NT2/D1 (cell line): ENCODE measurements around the gene PPM1F.

Experiments used
- DNase-seq: peaks from one replicate; pipeline ENCODE4 v3.0.0-alpha.2; 2011; ENCODE audit warnings: low read depth, low spot score
- H3K27me3 ChIP-seq: 2 replicates; pipeline ENCODE4 v1.6.0; 2011; ENCODE audit warnings: mild to moderate bottlenecking; ENCODE audit not compliant: insufficient read length, insufficient read depth
- H3K36me3 ChIP-seq: 2 replicates; pipeline ENCODE4 v1.6.1; 2011; ENCODE audit warnings: mild to moderate bottlenecking, low read length, mixed read lengths; ENCODE audit not compliant: insufficient read depth, insufficient read length
- H3K4me1 ChIP-seq: 2 replicates; pipeline ENCODE4 v1.5.1; 2011; ENCODE audit not compliant: insufficient read depth, insufficient read length
- H3K4me3 ChIP-seq: 2 replicates; pipeline ENCODE4 v1.5.1; 2011; ENCODE audit warnings: low read depth; ENCODE audit not compliant: insufficient read length
- H3K9ac ChIP-seq: 2 replicates; pipeline ENCODE4 v1.6.0; 2011; ENCODE audit warnings: low read depth; ENCODE audit not compliant: insufficient read length
- H3K9me3 ChIP-seq: 2 replicates; pipeline ENCODE4 v1.5.1; 2011; ENCODE audit warnings: mild to moderate bottlenecking, low read length; ENCODE audit not compliant: insufficient read depth
- SUZ12 ChIP-seq: IDR thresholded peaks from 2 replicates; pipeline ENCODE4 v1.6.1; 2011; ENCODE audit not compliant: insufficient read length, insufficient read depth; ENCODE audit errors: extremely low read depth
- YY1 ChIP-seq: IDR thresholded peaks from 2 replicates; pipeline ENCODE4 v1.6.1; 2011; ENCODE audit not compliant: insufficient read length, insufficient read depth
- ZNF274 ChIP-seq: IDR thresholded peaks from 2 replicates; pipeline ENCODE4 v1.6.1; 2011; ENCODE audit warnings: mild to moderate bottlenecking, low read depth, low read length

PPM1F gene

GRCh38 chr22:21958360-21959273, 6.0 kb upstream of the PPM1F start:
- Histone ChIP-seq H3K27me3 (no peaks in the 10 kb centered on the region), H3K4me1 (no peaks in the 10 kb centered on the region), H3K4me3 (no peak overlapping the region), H3K9me3 (no peaks in the 10 kb centered on the region), H3K9ac (no peak overlapping the region), H3K36me3 (peaks cover 49% of the 10 kb centered on the region)
- TF ChIP-seq SUZ12 (no peak), YY1 (no peak), ZNF274 (no peak)
- DNase-seq: no peak

DNA sequence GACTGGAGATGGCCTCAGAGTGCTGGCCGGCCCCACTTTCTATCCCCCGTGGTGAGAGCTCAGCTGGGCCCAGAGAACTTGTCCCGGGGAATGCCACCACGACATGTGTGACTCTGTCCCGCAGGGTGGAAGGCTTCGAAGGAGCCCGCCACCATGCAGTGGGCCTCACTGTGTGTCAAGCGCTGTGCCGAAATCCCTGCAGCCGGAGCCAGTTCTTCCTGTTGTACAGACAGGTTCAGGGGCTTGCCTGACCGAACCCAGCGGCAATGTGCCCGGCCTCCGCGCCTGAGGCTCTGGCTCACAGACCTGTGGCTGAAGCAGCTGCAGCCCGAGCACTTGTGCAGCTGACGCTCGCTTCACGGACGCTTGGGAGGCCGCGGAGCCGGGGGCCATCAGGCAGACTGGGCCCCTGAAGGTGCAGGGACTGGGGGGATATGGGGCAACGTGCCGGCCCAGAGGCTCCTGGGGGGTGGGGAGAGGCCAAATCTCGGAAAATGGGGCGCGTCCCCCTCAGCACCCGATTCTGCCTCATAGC, 650 bp downstream of the PPM1F start:
- Histone ChIP-seq H3K27me3 (peaks cover 12% of the 10 kb centered on the region), H3K36me3 (peaks cover 2% of the 10 kb centered on the region), H3K9me3 (no peaks in the 10 kb centered on the region; the same call in 1 of the 2 replicates), H3K4me1 (peaks cover 2% of the 10 kb centered on the region), H3K9ac (peak overlapping the region; percentile 83), H3K4me3 (peak overlapping the region; percentile 54)
- DNase-seq: no peak
- no peak for TF ChIP-seq SUZ12
- TF ChIP-seq ZNF274: no peak
- no peak for TF ChIP-seq YY1

GRCh38 chr22:21951062-21951461, 1.6 kb downstream of the PPM1F start:
- no peak for TF ChIP-seq ZNF274
- no peak for TF ChIP-seq SUZ12
- no peak for TF ChIP-seq YY1
- peaks cover 12% of the 10 kb centered on the region for H3K27me3 ChIP-seq
- no peak for DNase-seq
- H3K36me3 ChIP-seq: peaks cover 7% of the 10 kb centered on the region
- H3K9me3 ChIP-seq: no peaks in the 10 kb centered on the region; the same call in 1 of the 2 replicates
- H3K9ac ChIP-seq: no peak overlapping the region
- H3K4me3 ChIP-seq: no peak overlapping the region
- peaks cover 2% of the 10 kb centered on the region for H3K4me1 ChIP-seq

- H3K9ac ChIP-seq: no peak overlapping the region
- peaks cover 18% of the 10 kb centered on the region for H3K36me3 ChIP-seq
- peaks cover 2% of the 10 kb centered on the region for H3K4me1 ChIP-seq
- no peak for DNase-seq
- H3K27me3 ChIP-seq: peaks cover 12% of the 10 kb centered on the region
- no peak overlapping the region for H3K4me3 ChIP-seq
- no peak for TF ChIP-seq YY1
- no peak for TF ChIP-seq ZNF274
- TF ChIP-seq SUZ12: no peak
- no peaks in the 10 kb centered on the region; the same call in 1 of the 2 replicates for H3K9me3 ChIP-seq
These were observed 2.7 kb downstream of the PPM1F start for GRCh38 chr22:21949948-21950347.

- Histone ChIP-seq H3K9me3 (no peaks in the 10 kb centered on the region; the same call in 1 of the 2 replicates), H3K27me3 (peaks cover 12% of the 10 kb centered on the region), H3K36me3 (peaks cover 22% of the 10 kb centered on the region), H3K4me1 (peaks cover 2% of the 10 kb centered on the region), H3K4me3 (no peak overlapping the region), H3K9ac (no peak overlapping the region)
- DNase-seq: no peak
- TF ChIP-seq SUZ12 (no peak), ZNF274 (no peak), YY1 (no peak)
These were observed 3.1 kb downstream of the PPM1F start for GRCh38 chr22:21949569-21949918.

DNA sequence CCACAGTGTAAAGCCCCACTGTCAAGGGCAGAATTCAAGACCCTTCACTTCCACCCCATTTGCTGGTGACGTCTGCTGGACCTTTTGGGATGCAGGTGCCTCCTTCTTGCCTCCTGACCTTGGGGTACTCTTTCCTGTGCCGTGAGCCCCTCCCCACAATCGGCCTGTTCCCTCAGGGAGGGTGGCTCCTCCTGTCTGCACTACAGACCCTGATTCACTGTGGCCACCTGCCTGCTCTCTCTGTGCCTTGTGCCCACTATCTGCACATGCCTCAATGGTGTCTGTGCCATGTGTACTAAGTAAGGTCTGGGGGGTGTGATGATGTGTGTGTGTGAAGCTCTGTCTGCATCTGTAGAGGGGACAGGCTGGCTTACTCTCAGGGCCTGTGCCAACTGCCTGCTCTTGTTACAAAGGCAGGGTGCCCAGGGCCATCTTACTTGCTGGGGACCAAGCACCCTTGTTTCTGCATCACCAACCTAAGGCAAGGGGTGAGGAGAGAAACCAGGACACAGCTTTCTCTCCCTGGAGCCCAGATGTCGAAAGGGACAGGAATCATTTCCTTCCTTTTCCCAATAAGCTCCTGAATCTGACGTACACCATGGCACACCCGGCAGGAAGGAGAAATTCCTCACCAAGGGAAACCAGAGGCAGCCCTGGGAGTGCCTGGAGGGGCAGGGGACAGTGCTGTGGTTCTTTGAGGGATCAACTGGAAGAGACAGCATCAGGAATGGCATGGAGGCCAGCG, 3.7 kb downstream of the PPM1F start:
- H3K9me3 ChIP-seq: no peaks in the 10 kb centered on the region; the same call in 1 of the 2 replicates
- peaks cover 28% of the 10 kb centered on the region for H3K36me3 ChIP-seq
- no peak for DNase-seq
- peaks cover 12% of the 10 kb centered on the region for H3K27me3 ChIP-seq
- no peak overlapping the region for H3K9ac ChIP-seq
- no peak overlapping the region for H3K4me3 ChIP-seq
- TF ChIP-seq YY1 (no peak), ZNF274 (no peak), SUZ12 (no peak)
- H3K4me1 ChIP-seq: peaks cover 2% of the 10 kb centered on the region
